Neural cell (in vitro differentiated cells): ENCODE results near the gene PEX6.

Experiments
- CTCF ChIP-seq: fragments of 450-650 bp; IDR thresholded peaks from 2 replicates; pipeline ENCODE4 v1.5.1; 2014; ENCODE audit warnings: antibody characterized with exemption, mild to moderate bottlenecking, moderate library complexity; ENCODE audit not compliant: poor library complexity, severe bottlenecking
- EP300 ChIP-seq: fragments of 450-650 bp; conservative IDR thresholded peaks from 2 replicates; pipeline ENCODE4 v1.6.1; 2014; ENCODE audit warnings: antibody characterized with exemption, mild to moderate bottlenecking, moderate library complexity; ENCODE audit not compliant: poor library complexity, severe bottlenecking
- EZH2 ChIP-seq: fragments of 200-600, 300-800 bp; shearing (Covaris generic), sonication (generic); IDR thresholded peaks from 2 replicates; pipeline ENCODE4 v1.6.1; 2014; ENCODE audit warnings: antibody characterized with exemption, low read length, borderline replicate concordance, mild to moderate bottlenecking; ENCODE audit not compliant: insufficient read depth, poor library complexity, severe bottlenecking
- REST ChIP-seq: IDR thresholded peaks from 2 replicates; pipeline ENCODE4 v1.6.1; 2012; ENCODE audit warnings: borderline replicate concordance

- TF ChIP-seq EP300 (no peak), CTCF (no peak), EZH2 (no peak), REST (no peak)
Measured at GRCh38 chr6:43019152-43019551, 40.2 kb upstream of the PEX6 start.
